Nephron (organoid): ENCODE data around the gene PUS3.

Experiments
- H3K27ac Mint-ChIP-seq, 3 experiments: 2 replicates each; pipeline ENCODE4 v1.8.0; 2020; ENCODE audit warnings: mixed read lengths in 3 of 3, mild to moderate bottlenecking in 2 of 3, moderate library complexity in 1 of 3
- H3K27me3 Mint-ChIP-seq: 2 replicates; pipeline ENCODE4 v1.8.0; 2021; ENCODE audit warnings: low read depth, mild to moderate bottlenecking, moderate library complexity, mixed read lengths
- H3K36me3 Mint-ChIP-seq: 2 replicates; pipeline ENCODE4 v1.8.0; 2020; ENCODE audit warnings: low read depth, mixed read lengths
- H3K4me1 Mint-ChIP-seq: 2 replicates; pipeline ENCODE4 v1.8.0; 2020; ENCODE audit warnings: mixed read lengths
- H3K4me3 Mint-ChIP-seq, 3 experiments: 2 replicates each; pipeline ENCODE4 v1.8.0; 2020; ENCODE audit warnings: mild to moderate bottlenecking in 3 of 3, mixed read lengths in 3 of 3, moderate library complexity in 2 of 3
- H3K9me3 Mint-ChIP-seq: 2 replicates; pipeline ENCODE4 v1.8.0; 2020; ENCODE audit warnings: mixed read lengths
- TF ChIP-seq, protein P1 (sequence below), 3 experiments: fragments of 200-600 bp; sonication (generic); IDR thresholded peaks; one replicate each; pipeline ENCODE4 v1.5.0; 2021; ENCODE audit warnings: antibody characterized with exemption in 3 of 3; ENCODE audit not compliant: unreplicated experiment in 3 of 3

Gene PUS3

GRCh38 chr11:125934473-125934872, 31.5 kb upstream of the PUS3 start:
- Mint-ChIP-seq H3K36me3 (no peaks in the 10 kb centered on the region), H3K27ac (peak overlapping the region in 2 of 3 experiments; percentile 91), H3K4me3 (no peak overlapping the region), H3K27me3 (peaks cover 12% of the 10 kb centered on the region), H3K4me1 (peaks cover 66% of the 10 kb centered on the region), H3K9me3 (no peaks in the 10 kb centered on the region)
- TF ChIP-seq, protein P1, sequence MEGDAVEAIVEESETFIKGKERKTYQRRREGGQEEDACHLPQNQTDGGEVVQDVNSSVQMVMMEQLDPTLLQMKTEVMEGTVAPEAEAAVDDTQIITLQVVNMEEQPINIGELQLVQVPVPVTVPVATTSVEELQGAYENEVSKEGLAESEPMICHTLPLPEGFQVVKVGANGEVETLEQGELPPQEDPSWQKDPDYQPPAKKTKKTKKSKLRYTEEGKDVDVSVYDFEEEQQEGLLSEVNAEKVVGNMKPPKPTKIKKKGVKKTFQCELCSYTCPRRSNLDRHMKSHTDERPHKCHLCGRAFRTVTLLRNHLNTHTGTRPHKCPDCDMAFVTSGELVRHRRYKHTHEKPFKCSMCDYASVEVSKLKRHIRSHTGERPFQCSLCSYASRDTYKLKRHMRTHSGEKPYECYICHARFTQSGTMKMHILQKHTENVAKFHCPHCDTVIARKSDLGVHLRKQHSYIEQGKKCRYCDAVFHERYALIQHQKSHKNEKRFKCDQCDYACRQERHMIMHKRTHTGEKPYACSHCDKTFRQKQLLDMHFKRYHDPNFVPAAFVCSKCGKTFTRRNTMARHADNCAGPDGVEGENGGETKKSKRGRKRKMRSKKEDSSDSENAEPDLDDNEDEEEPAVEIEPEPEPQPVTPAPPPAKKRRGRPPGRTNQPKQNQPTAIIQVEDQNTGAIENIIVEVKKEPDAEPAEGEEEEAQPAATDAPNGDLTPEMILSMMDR (IDR thresholded peaks at IDR 0.05; ENCODE audit: unreplicated experiment in 3 of 3): no peak

- Mint-ChIP-seq H3K27ac (peak overlapping the region; percentile 47 to 89 (median 88)), H3K9me3 (no peaks in the 10 kb centered on the region), H3K4me3 (peak overlapping the region in 1 of 3 experiments; percentile 6), H3K4me1 (peaks cover 56% of the 10 kb centered on the region), H3K27me3 (peaks cover 8% of the 10 kb centered on the region), H3K36me3 (no peaks in the 10 kb centered on the region)
- TF ChIP-seq, protein P1 (IDR thresholded peaks at IDR 0.05; ENCODE audit: unreplicated experiment in 3 of 3): no peak
Measured at GRCh38 chr11:125933030-125933813, 30.2 kb upstream of the PUS3 start.

DNA sequence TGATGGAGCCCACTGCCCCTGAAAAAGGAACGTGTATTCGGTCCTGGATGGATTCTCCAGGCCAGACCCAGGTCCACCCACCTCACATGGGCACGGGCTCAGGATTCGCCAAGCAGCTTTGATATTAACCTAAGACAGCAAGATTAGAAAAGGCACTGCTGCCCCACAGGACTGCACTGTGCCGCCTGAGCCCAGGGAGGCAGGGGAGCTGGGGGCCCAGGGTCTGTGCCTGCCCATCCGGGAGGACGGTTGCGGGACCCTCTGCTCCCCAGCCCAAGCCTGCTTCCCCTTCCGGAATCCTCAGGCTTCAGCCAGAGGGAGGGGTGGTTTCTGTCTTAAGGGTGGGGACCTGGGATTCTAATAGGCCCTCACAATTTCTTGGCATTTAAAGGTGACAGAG, 29.3 kb upstream of the PUS3 start:
- H3K9me3 Mint-ChIP-seq: no peaks in the 10 kb centered on the region
- TF ChIP-seq, protein P1 (IDR thresholded peaks at IDR 0.05; ENCODE audit: unreplicated experiment in 3 of 3): no peak
- H3K27me3 Mint-ChIP-seq: peaks cover 8% of the 10 kb centered on the region
- no peak overlapping the region for H3K4me3 Mint-ChIP-seq
- H3K36me3 Mint-ChIP-seq: no peaks in the 10 kb centered on the region
- H3K27ac Mint-ChIP-seq: peak overlapping the region; percentile 70 to 96 (median 94)
- H3K4me1 Mint-ChIP-seq: peaks cover 52% of the 10 kb centered on the region

GRCh38 chr11:125931668-125932067, 28.7 kb upstream of the PUS3 start:
- TF ChIP-seq, protein P1 (IDR thresholded peaks at IDR 0.05; ENCODE audit: unreplicated experiment in 3 of 3): no peak
- Mint-ChIP-seq H3K27me3 (peaks cover 8% of the 10 kb centered on the region), H3K4me3 (no peak overlapping the region), H3K27ac (peak overlapping the region; percentile 70 to 96 (median 94)), H3K36me3 (no peaks in the 10 kb centered on the region), H3K4me1 (peaks cover 55% of the 10 kb centered on the region), H3K9me3 (no peaks in the 10 kb centered on the region)

DNA sequence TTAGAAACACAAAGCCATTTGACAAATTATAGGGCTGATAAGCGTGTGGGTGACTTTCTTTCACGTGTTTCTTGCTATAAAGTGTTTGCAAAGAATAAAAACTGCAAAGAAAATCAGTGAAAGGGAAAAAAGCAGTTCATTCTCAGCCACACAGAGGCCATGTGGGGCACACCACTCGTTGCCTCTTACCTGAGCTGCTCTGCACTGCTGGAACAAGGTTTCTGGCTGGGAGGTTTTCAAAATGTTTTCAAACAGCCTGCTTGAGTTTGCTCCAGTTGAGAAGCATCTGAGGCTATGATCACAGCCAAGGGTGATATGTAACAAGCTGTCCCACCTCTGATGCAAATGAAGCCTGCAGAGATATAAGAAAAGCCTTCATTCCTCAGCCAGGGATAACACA, 28.1 kb upstream of the PUS3 start:
- Mint-ChIP-seq H3K36me3 (no peaks in the 10 kb centered on the region), H3K9me3 (no peaks in the 10 kb centered on the region), H3K27ac (peak overlapping the region; percentile 70 to 96 (median 94)), H3K27me3 (peaks cover 8% of the 10 kb centered on the region), H3K4me3 (peak overlapping the region in 1 of 3 experiments; percentile 21), H3K4me1 (peaks cover 53% of the 10 kb centered on the region)
- TF ChIP-seq, protein P1 (IDR thresholded peaks at IDR 0.05; ENCODE audit: unreplicated experiment in 3 of 3): no peak

GRCh38 chr11:125930076-125930450, 27.1 kb upstream of the PUS3 start:
- Mint-ChIP-seq H3K27ac (peak overlapping the region in 1 of 3 experiments; percentile 40), H3K4me3 (no peak overlapping the region), H3K27me3 (peaks cover 8% of the 10 kb centered on the region), H3K36me3 (no peaks in the 10 kb centered on the region), H3K9me3 (no peaks in the 10 kb centered on the region), H3K4me1 (peaks cover 53% of the 10 kb centered on the region)
- TF ChIP-seq, protein P1 (IDR thresholded peaks at IDR 0.05; ENCODE audit: unreplicated experiment in 3 of 3): no peak
